ENCODE data around the gene METTL25. TPM values are rescaled to one million over a fixed set of nuclear protein-coding genes. Genes with fewer than 3 reads are reported as not detected.
"Not testable (repeated sequence)": the region's sequence is repeated elsewhere in the genome, so short reads cannot be mapped to it uniquely, and the experiment has no call there.

Gene METTL25
- total RNA-seq, 1 donor from 2014 or later = 71.5 TPM

DNA sequence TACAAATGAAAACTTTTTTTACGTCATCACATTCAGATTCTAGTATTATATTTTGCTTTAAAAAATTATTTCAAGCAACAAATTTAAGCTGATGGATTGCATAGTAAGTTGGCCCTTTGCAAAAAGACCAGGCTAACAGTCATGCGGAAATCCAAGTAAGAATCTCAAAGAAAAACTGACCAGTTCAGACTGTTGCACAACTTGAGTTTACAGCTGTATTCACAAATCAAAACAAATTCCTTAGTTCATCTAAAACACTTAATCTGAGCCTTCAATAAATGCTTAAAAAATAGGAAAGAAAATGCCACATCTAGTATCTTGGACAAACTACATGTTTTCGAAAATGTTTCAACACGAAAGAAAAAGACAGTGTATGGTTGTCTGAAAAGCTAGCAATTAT, 989 bp upstream of the METTL25 start:
- H3K9ac ChIP-seq (ENCODE audit: low read depth in 1 of 3, low read length in 3 of 3) = peak overlapping the region; percentile 91 to 99 (median 96)
- peak overlapping the region; percentile 97 to 100 (median 98) for H3K4me3 ChIP-seq (ENCODE audit: low read length in 3 of 3)
- H3K27me3 ChIP-seq (ENCODE audit: control insufficient read depth in 3 of 3, insufficient read depth in 3 of 3, low read length in 3 of 3) = no peaks in the 10 kb centered on the region
- peaks cover 15 to 32% (median 31%) of the 10 kb centered on the region in 3 donors for H3K4me1 ChIP-seq (ENCODE audit: control insufficient read depth in 3 of 3, insufficient read depth in 3 of 3, low read length in 3 of 3)
- H3K36me3 ChIP-seq (ENCODE audit: control insufficient read depth in 3 of 3, insufficient read depth in 3 of 3, low read length in 3 of 3) = peaks cover 4 to 21% (median 10%) of the 10 kb centered on the region in 3 donors
- H3K27ac ChIP-seq (ENCODE audit: low read depth, low read length) = peak overlapping the region; percentile 91
- no peaks in the 10 kb centered on the region for H3K9me3 ChIP-seq (ENCODE audit: control insufficient read depth in 3 of 3, low read length in 3 of 3)

DNA sequence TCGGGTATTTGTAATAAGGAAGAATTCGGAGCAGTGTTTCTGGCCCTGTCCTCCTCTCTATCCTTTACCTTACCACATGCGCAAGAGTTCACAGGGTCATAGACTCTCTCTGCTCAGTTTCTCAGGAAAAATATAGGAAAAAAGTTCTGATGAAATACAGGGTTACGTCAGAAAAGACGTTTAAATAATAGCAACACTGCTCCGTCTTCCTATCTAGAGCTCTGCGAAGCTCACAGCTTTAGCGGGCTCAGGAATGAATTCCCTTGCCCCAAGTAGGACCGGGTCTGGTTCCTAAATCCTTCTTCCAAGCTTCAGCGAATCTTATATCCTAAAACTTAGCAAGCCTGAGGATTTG, 507 bp upstream of the METTL25 start:
- peaks cover 4 to 19% (median 10%) of the 10 kb centered on the region in 3 donors for H3K36me3 ChIP-seq (ENCODE audit: control insufficient read depth in 3 of 3, insufficient read depth in 3 of 3, low read length in 3 of 3)
- peak overlapping the region; percentile 97 to 100 (median 98) for H3K4me3 ChIP-seq (ENCODE audit: low read length in 3 of 3)
- H3K9me3 ChIP-seq (ENCODE audit: control insufficient read depth in 3 of 3, low read length in 3 of 3) = no peaks in the 10 kb centered on the region
- H3K27ac ChIP-seq (ENCODE audit: low read depth, low read length) = peak overlapping the region; percentile 91
- no peaks in the 10 kb centered on the region for H3K27me3 ChIP-seq (ENCODE audit: control insufficient read depth in 3 of 3, insufficient read depth in 3 of 3, low read length in 3 of 3)
- peaks cover 16 to 36% (median 34%) of the 10 kb centered on the region in 3 donors for H3K4me1 ChIP-seq (ENCODE audit: control insufficient read depth in 3 of 3, insufficient read depth in 3 of 3, low read length in 3 of 3)
- peak overlapping the region; percentile 91 to 99 (median 96) for H3K9ac ChIP-seq (ENCODE audit: low read depth in 1 of 3, low read length in 3 of 3)

DNA sequence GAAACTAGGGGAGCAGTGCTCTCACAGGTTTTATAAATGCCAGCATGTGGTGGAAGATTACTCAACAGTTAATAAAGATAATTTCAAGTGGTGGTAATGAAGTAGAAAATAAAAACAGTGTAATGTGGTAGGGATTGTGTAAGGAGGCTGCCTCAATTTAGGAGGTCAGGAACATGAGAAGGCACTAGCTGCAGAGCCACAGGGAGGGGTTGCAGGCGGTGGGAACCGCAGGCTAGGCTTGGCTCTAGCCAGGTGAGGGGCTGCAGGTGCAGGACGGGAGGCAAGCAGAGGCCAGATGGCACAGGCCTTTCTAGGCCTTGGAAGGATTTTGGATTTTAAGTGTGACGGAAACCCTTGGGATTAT, 768 bp downstream of the METTL25 start:
- H3K27ac ChIP-seq (ENCODE audit: low read depth, low read length) = peak overlapping the region; percentile 91
- peaks cover 22 to 47% (median 45%) of the 10 kb centered on the region in 3 donors for H3K4me1 ChIP-seq (ENCODE audit: control insufficient read depth in 3 of 3, insufficient read depth in 3 of 3, low read length in 3 of 3)
- H3K9me3 ChIP-seq (ENCODE audit: control insufficient read depth in 3 of 3, low read length in 3 of 3) = no peaks in the 10 kb centered on the region
- peak overlapping the region; percentile 79 to 100 (median 98) for H3K4me3 ChIP-seq (ENCODE audit: low read length in 3 of 3)
- peak overlapping the region; percentile 79 to 96 (median 91) for H3K9ac ChIP-seq (ENCODE audit: low read depth in 1 of 3, low read length in 3 of 3)
- H3K36me3 ChIP-seq (ENCODE audit: control insufficient read depth in 3 of 3, insufficient read depth in 3 of 3, low read length in 3 of 3) = peaks cover 4 to 12% (median 8%) of the 10 kb centered on the region in 3 donors
- no peaks in the 10 kb centered on the region for H3K27me3 ChIP-seq (ENCODE audit: control insufficient read depth in 3 of 3, insufficient read depth in 3 of 3, low read length in 3 of 3)

DNA sequence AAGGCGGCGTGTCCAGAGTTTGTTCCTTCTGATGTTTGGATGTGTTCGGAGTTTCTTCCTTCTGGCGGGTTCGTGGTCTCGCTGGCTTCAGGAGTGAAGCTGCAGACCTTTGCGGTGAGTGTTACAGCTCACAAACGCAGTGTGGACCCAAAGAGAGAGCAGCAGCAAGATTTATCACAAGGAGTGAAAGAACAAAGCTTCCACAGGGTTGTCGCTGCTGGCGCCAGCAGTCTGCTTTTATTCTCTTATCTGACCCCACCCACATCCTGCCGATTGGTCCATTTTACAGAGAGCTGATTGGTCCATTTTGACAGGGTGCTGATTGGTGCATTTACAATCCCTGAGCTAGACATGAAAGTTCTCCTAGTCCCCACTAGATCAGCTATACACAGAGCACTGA, 2.5 kb downstream of the METTL25 start:
- not testable (repeated sequence) for H3K27ac ChIP-seq (ENCODE audit: low read depth, low read length); H3K9me3 ChIP-seq (ENCODE audit: control insufficient read depth in 3 of 3, low read length in 3 of 3); H3K27me3 ChIP-seq (ENCODE audit: control insufficient read depth in 3 of 3, insufficient read depth in 3 of 3, low read length in 3 of 3); H3K36me3 ChIP-seq (ENCODE audit: control insufficient read depth in 3 of 3, insufficient read depth in 3 of 3, low read length in 3 of 3); H3K9ac ChIP-seq (ENCODE audit: low read depth in 1 of 3, low read length in 3 of 3); H3K4me3 ChIP-seq (ENCODE audit: low read length in 3 of 3)
- peaks cover 23 to 49% (median 47%) of the 10 kb centered on the region in 3 donors for H3K4me1 ChIP-seq (ENCODE audit: control insufficient read depth in 3 of 3, insufficient read depth in 3 of 3, low read length in 3 of 3)

DNA sequence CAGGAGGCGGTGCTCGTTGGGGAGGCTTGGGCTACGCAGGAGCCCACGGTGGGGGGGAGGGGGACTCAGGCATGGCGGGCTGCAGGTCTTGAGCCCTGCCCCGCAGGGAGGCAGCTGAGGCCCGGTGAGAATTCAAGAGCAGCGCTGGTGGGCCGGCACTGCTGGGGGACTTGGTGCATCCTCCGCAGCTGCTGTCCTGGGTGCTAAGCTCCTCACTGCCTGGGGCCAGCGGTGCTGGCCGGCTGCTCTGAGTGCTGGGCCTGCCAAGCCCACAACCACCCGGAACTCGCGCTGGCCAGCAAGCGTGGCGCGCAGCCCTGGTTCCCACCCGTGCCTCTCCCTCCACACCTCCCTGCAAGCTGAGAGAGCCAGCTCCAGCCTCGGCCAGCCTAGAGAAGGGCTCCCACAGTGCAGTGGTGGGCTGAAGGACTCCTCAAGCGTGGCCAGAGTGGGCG, 3.2 kb downstream of the METTL25 start:
- Histone ChIP-seq H3K9ac (ENCODE audit: low read depth in 1 of 3, low read length in 3 of 3) (no peak overlapping the region), H3K9me3 (ENCODE audit: control insufficient read depth in 3 of 3, low read length in 3 of 3) (no peaks in the 10 kb centered on the region), H3K4me3 (ENCODE audit: low read length in 3 of 3) (no peak overlapping the region), H3K4me1 (ENCODE audit: control insufficient read depth in 3 of 3, insufficient read depth in 3 of 3, low read length in 3 of 3) (peaks cover 19 to 44% (median 43%) of the 10 kb centered on the region in 3 donors), H3K27me3 (ENCODE audit: control insufficient read depth in 3 of 3, insufficient read depth in 3 of 3, low read length in 3 of 3) (no peaks in the 10 kb centered on the region), H3K36me3 (ENCODE audit: control insufficient read depth in 3 of 3, insufficient read depth in 3 of 3, low read length in 3 of 3) (peaks cover 0 to 2% (median 2%) of the 10 kb centered on the region in 3 donors), H3K27ac (ENCODE audit: low read depth, low read length) (no peak overlapping the region)

DNA sequence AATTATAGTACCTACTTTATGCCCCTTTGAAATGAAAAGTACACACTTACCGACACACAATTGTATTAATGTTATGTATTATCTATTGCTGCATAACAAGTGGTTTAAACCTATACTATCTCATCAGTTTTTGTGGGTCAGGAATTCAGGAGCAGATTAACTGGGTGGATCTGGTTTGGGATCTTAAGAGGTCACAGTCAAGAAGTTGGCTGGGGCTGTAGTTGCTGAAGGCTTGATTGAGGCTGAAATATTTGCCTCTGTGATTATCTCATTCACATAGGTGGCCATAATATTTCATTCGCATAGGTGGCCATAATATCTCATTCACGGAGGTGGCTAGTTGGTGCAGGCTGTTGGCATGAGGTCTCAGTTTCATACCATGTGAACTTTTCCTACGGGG, 5.7 kb downstream of the METTL25 start:
- Histone ChIP-seq H3K27ac (ENCODE audit: low read depth, low read length) (no peak overlapping the region), H3K9me3 (ENCODE audit: control insufficient read depth in 3 of 3, low read length in 3 of 3) (no peaks in the 10 kb centered on the region), H3K27me3 (ENCODE audit: control insufficient read depth in 3 of 3, insufficient read depth in 3 of 3, low read length in 3 of 3) (no peaks in the 10 kb centered on the region), H3K36me3 (ENCODE audit: control insufficient read depth in 3 of 3, insufficient read depth in 3 of 3, low read length in 3 of 3) (peaks cover 0 to 2% (median 0%) of the 10 kb centered on the region in 3 donors), H3K4me1 (ENCODE audit: control insufficient read depth in 3 of 3, insufficient read depth in 3 of 3, low read length in 3 of 3) (peaks cover 12 to 36% (median 32%) of the 10 kb centered on the region in 3 donors), H3K9ac (ENCODE audit: low read depth in 1 of 3, low read length in 3 of 3) (no peak overlapping the region), H3K4me3 (ENCODE audit: low read length in 3 of 3) (peak overlapping the region; percentile 0 to 19 (median 4))

DNA sequence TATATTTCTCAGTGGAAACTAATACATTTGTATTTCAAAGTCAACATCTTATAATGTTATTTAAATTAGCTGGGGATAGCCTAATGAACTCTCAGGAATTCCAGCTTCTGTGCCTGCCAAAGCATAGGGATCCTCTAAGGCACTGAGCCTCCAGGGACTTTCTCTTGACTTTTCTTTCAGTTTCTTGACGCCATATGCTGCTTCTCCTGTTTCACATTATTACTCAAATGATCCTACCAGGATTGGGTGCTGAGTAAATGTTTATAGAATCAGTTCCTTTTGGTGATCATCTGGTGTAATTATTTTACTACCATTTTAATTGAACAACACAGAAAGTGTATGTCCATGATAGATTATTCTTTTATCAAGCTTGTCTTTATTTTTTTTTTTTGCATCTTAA, 7.9 kb downstream of the METTL25 start:
- no peak overlapping the region for H3K9ac ChIP-seq (ENCODE audit: low read depth in 1 of 3, low read length in 3 of 3)
- H3K4me3 ChIP-seq (ENCODE audit: low read length in 3 of 3) = no peak overlapping the region
- no peaks in the 10 kb centered on the region for H3K27me3 ChIP-seq (ENCODE audit: control insufficient read depth in 3 of 3, insufficient read depth in 3 of 3, low read length in 3 of 3)
- no peak overlapping the region for H3K27ac ChIP-seq (ENCODE audit: low read depth, low read length)
- no peaks in the 10 kb centered on the region for H3K9me3 ChIP-seq (ENCODE audit: control insufficient read depth in 3 of 3, low read length in 3 of 3)
- peaks cover 0 to 2% (median 0%) of the 10 kb centered on the region in 3 donors for H3K36me3 ChIP-seq (ENCODE audit: control insufficient read depth in 3 of 3, insufficient read depth in 3 of 3, low read length in 3 of 3)
- H3K4me1 ChIP-seq (ENCODE audit: control insufficient read depth in 3 of 3, insufficient read depth in 3 of 3, low read length in 3 of 3) = peaks cover 8 to 19% (median 17%) of the 10 kb centered on the region in 3 donors

DNA sequence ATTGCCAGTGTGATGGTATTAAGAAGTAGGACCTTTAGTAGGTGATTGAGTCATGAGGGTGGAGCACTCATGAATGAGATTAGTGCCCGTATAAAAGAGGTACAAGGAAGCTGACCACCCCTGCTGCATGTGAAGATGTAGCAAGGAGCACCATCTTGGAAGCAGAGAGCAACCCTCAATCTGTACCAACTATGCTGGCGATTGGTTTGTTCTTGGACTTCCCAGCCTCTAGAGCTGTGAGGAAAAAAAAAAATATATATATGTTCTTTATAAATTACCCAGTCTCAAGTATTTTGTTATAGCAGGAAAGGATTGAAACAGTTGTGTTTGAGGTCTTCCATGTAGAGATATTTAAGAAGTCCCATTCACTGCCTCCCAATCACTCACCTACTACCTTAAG, 16.9 kb downstream of the METTL25 start:
- Histone ChIP-seq H3K27me3 (ENCODE audit: control insufficient read depth in 3 of 3, insufficient read depth in 3 of 3, low read length in 3 of 3) (no peaks in the 10 kb centered on the region), H3K9me3 (ENCODE audit: control insufficient read depth in 3 of 3, low read length in 3 of 3) (no peaks in the 10 kb centered on the region), H3K4me1 (ENCODE audit: control insufficient read depth in 3 of 3, insufficient read depth in 3 of 3, low read length in 3 of 3) (no peaks in the 10 kb centered on the region), H3K9ac (ENCODE audit: low read depth in 1 of 3, low read length in 3 of 3) (no peak overlapping the region), H3K27ac (ENCODE audit: low read depth, low read length) (no peak overlapping the region), H3K4me3 (ENCODE audit: low read length in 3 of 3) (no peak overlapping the region), H3K36me3 (ENCODE audit: control insufficient read depth in 3 of 3, insufficient read depth in 3 of 3, low read length in 3 of 3) (peaks cover 0 to 9% (median 8%) of the 10 kb centered on the region in 3 donors)

DNA sequence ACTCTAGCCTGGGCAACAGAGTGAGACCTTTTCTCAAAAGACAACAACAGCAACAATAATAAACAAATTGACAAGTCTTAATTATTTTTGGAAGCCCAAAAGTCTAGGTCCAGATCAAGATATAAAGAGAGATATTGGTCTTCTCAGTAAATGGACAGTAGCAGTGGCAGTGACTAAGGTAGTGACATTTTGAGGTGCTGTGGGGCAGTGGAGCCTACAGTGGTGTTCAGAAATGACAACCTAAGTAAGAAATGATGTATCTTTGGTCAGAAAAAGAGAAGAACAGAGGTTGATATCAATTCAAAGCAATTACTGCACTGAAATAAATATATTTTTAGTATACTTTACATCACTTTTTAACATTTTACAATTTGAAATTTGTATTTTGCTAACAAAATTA, 20.7 kb downstream of the METTL25 start:
- no peak overlapping the region for H3K4me3 ChIP-seq (ENCODE audit: low read length in 3 of 3)
- peaks cover 0 to 5% (median 3%) of the 10 kb centered on the region in 3 donors for H3K36me3 ChIP-seq (ENCODE audit: control insufficient read depth in 3 of 3, insufficient read depth in 3 of 3, low read length in 3 of 3)
- no peaks in the 10 kb centered on the region for H3K4me1 ChIP-seq (ENCODE audit: control insufficient read depth in 3 of 3, insufficient read depth in 3 of 3, low read length in 3 of 3)
- H3K27ac ChIP-seq (ENCODE audit: low read depth, low read length) = no peak overlapping the region
- H3K9me3 ChIP-seq (ENCODE audit: control insufficient read depth in 3 of 3, low read length in 3 of 3) = no peaks in the 10 kb centered on the region
- no peak overlapping the region for H3K9ac ChIP-seq (ENCODE audit: low read depth in 1 of 3, low read length in 3 of 3)
- H3K27me3 ChIP-seq (ENCODE audit: control insufficient read depth in 3 of 3, insufficient read depth in 3 of 3, low read length in 3 of 3) = no peaks in the 10 kb centered on the region

DNA sequence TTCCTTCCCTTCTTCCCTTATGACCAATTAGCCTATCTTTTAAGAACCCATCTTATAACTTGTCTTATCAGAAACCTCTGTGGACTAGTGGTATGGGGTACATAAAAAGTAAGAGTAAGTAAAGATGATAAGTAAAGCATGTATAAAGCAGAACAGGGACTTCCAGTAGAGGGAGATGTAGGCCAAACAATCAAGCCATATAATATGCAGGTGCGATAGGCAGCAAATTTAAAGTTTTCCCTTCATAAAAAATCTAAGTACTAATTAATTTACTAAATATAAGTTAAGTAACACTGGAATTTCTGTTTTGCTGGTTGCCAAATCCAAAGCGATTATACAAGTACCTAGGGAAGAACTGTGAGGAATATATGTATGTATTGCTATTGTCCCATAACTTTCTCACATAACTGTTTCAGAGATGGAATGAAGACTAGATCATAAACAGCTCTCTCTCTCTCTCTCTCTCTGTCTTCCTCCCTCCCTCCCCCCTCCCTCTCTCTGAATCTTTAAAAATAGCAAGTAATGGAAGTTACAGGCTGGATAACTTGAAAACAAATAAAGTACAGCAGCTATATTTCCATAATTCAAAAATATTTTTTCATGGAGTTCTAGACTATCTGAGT, 25.7 kb downstream of the METTL25 start:
- Histone ChIP-seq H3K27me3 (ENCODE audit: control insufficient read depth in 3 of 3, insufficient read depth in 3 of 3, low read length in 3 of 3) (no peaks in the 10 kb centered on the region), H3K9ac (ENCODE audit: low read depth in 1 of 3, low read length in 3 of 3) (peak overlapping the region in 1 of 3 donors; percentile 24), H3K4me3 (ENCODE audit: low read length in 3 of 3) (no peak overlapping the region), H3K27ac (ENCODE audit: low read depth, low read length) (no peak overlapping the region), H3K9me3 (ENCODE audit: control insufficient read depth in 3 of 3, low read length in 3 of 3) (no peaks in the 10 kb centered on the region), H3K36me3 (ENCODE audit: control insufficient read depth in 3 of 3, insufficient read depth in 3 of 3, low read length in 3 of 3) (peaks cover 0 to 3% (median 2%) of the 10 kb centered on the region in 3 donors), H3K4me1 (ENCODE audit: control insufficient read depth in 3 of 3, insufficient read depth in 3 of 3, low read length in 3 of 3) (no peaks in the 10 kb centered on the region)
